ENCODE measurements around the gene AUH.
A peak's percentile ranks its signal among the peaks of the same experiment; 100 is the strongest.

Gene AUH

DNA sequence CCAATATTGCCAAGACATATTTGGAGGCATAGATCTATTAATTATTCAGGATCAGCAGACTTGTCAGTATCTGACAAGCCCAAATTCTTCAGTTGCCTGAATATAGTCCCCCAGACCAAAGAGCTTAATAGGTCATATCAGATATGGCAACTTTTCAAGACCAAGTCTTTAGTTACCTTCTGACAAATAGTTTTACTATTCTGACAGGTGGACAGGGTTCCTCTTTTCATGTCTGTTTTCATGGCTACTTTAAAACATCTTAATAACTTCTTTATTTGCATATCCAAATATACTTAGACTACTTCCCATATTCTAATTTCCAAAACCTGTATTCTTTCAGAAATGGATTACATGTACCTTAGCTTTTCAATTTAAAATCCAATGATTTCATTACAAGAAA, 65.4 kb downstream of the AUH start:
- no peak for DNase-seq (ENCODE audit: low read depth in 2 of 2)

DNA sequence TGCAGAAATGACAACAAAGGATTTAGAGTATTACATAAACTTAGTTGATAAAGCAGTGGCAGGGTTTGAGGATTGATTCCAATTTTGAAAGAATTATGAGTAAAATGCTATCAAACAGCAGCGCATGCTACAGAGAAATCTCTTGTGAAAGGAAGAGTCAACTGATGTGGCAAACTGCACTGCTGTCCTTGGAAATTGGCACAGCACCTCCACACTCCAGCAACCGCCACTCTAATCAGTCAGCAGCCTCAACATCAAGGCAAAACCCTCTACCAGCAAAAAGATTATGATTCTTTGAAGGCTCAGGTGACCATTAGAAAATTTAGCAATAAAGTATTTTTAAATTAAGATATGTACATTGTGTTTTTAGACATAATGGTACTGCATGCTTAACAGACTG, 66.4 kb downstream of the AUH start:
- no peak for DNase-seq (ENCODE audit: low read depth in 2 of 2)

DNA sequence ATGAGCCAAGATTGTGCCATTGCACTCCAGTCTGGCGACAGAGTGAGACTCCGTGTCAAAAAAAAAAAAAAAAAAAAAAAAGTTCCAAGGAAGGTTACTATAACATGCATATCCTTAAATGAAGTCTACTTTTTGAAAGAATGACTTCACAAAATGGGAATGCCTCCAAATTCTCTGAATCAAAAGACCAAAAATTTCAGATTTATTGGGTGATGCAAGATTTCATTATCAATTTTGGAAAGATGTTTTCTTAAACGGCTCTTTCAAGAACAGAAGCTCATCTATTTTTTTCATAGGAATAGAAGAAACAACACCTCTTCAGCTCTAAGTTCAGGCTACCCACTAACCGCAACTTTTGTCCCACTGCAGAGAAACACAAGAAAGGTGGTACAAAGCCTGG, 69.9 kb downstream of the AUH start:
- peak in 1 of 2 experiments; percentile 21 for DNase-seq (ENCODE audit: low read depth in 2 of 2)

DNA sequence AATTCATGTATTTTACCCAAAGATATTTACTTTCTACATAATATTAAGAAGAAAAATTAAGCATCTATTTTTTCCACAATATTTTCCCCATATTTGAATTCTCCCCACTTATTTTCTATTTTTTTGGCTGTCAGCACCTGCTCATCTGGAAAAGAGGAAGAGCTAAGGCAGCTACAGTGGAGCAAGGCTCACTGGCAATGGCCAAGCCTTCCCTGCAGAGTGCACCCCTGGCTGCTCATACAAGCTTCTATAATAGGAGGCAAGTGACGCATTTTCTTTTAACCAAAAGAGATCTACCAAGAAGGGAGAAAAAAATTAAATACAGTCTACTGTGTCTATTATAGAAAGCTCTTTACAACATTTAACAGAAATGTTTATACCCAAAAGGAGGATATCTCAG, 72.5 kb downstream of the AUH start:
- DNase-seq (ENCODE audit: low read depth in 2 of 2): no peak

- DNase-seq (ENCODE audit: low read depth in 2 of 2): no peak
These were observed 75.9 kb downstream of the AUH start for GRCh38 chr9:91285729-91286353.

DNA sequence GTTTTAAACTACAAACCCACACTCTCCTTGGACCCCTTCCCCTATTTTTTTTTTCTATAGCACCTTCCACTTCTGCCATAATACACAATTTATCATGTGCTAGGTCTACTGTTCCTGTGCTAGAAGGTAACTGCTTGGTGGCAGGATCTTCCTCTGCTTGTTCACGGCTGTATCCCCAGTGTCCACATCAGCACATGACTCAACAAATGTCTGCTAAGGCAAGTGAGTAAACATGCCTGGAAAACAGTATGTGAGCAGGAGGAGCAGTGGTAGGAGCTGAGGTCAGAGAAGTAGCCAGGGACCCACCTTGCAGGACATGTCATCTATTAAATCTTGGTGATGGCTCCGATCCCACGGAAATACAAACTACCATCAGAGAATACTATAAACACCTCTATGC, 79.4 kb downstream of the AUH start:
- DNase-seq (ENCODE audit: low read depth in 2 of 2): no peak

DNA sequence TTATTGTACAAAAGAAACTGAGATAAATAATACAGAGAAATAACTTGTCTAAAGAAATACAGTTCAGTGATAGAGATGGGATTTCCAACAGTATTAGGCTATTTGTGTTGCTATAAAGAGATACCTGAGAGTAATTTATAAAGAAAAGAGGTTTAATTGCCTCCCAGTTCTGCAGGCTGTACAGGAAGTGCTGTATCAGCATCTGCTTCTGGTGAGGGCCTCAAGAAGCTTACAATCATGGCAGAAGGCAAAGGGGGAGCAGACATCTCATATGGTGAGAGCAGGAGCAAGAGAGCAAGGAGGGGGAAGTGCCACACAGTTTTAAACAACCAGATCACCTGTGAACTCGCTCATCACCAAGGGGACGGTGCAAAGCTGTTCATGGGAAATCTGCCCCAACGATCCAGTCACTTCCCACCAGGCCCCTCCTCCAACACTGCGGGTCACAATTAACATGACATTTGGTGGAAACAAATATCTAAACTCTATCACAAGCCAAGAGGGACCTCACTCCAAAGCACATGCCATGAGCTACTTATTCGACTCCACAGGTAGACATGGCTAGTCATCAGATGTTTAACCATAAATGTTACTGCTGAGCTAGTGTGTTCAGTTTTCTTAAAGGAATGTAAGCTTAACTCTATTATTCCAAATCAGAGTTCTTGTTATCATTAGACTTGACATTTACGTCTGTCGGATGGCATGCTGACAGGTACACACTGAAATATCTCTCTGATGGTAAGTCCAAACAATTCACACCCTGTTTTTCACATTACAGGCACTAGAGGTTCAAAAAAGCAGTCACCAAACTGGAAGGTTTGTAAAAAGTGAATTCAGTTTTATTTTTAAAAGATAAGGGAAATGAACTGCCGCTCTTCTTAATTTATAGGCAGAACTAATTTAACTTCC, 82.2 kb downstream of the AUH start:
- no peak for DNase-seq (ENCODE audit: low read depth in 2 of 2)

GRCh38 chr9:91276513-91276912, 85.2 kb downstream of the AUH start:
- DNase-seq (ENCODE audit: low read depth in 2 of 2): no peak

GRCh38 chr9:91275655-91276054, 86.1 kb downstream of the AUH start:
- DNase-seq (ENCODE audit: low read depth in 2 of 2): no peak

GRCh38 chr9:91274949-91275492, 86.7 kb downstream of the AUH start:
- no peak for DNase-seq (ENCODE audit: low read depth in 2 of 2)

DNA sequence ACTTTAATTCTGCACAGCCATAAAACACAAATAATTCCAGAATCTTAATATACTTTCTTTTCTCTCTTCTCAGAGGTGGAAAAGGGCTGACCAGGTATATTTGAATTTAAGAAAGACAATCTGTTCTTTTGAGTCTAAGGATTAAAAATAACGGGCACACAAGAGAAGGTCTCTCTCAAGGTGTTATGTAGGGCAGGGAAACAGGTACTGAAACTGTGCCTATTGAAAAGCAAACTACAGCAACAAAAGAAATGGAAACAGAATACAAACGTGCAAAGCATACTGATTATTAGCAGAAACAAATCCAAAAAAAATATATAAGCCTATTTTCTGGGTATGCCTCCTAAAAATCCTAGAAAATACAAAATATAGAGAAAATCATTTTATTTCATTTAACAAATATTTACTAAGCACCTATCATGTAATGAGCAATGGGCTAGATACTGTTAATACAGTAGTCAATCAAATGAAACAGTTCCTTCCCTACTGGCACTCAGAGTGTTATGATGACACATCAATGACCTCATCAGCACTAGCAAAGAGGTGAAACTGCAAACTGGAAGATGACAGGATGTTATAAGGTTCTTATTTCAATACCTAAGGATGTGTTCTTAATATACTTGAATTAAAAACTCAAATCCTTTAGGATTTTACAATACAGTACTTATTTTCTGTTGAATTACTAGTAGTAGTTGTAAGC, 87.7 kb downstream of the AUH start:
- DNase-seq (ENCODE audit: low read depth in 2 of 2): no peak

GRCh38 chr9:91271156-91271555, 90.6 kb downstream of the AUH start:
- DNase-seq (ENCODE audit: low read depth in 2 of 2): no peak

GRCh38 chr9:91269907-91270491, 91.7 kb downstream of the AUH start:
- no peak for DNase-seq (ENCODE audit: low read depth in 2 of 2)

GRCh38 chr9:91266448-91266847, 95.3 kb downstream of the AUH start:
- no peak for DNase-seq (ENCODE audit: low read depth in 2 of 2)

- DNase-seq (ENCODE audit: low read depth in 2 of 2): no peak
These were observed 96.2 kb downstream of the AUH start for GRCh38 chr9:91265514-91265913.

- no peak for DNase-seq (ENCODE audit: low read depth in 2 of 2)
These were observed 100.3 kb downstream of the AUH start for GRCh38 chr9:91261417-91261816.

GRCh38 chr9:91259162-91259561, 102.6 kb downstream of the AUH start:
- DNase-seq (ENCODE audit: low read depth in 2 of 2): no peak

GRCh38 chr9:91258451-91258850, 103.3 kb downstream of the AUH start:
- DNase-seq (ENCODE audit: low read depth in 2 of 2): no peak

DNA sequence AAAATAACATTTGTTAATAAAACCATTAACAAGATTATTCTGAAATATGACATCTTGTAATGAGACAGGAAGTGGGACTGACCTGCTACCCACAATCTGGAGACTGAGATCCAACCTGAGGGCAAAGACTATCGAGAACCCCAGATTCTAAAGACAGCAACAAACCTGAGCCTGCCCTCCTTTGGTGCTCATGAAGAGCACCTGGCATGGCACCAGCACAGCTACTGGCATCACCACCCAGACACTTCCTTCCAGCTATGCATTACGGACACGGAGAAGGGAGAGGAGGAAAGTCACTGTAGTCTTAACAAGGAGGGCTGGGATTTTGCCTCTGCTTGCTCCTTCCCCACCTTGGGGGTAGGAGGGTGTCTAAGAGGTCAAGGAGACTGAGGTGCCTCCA, 105.5 kb downstream of the AUH start:
- DNase-seq (ENCODE audit: low read depth in 2 of 2): no peak

DNA sequence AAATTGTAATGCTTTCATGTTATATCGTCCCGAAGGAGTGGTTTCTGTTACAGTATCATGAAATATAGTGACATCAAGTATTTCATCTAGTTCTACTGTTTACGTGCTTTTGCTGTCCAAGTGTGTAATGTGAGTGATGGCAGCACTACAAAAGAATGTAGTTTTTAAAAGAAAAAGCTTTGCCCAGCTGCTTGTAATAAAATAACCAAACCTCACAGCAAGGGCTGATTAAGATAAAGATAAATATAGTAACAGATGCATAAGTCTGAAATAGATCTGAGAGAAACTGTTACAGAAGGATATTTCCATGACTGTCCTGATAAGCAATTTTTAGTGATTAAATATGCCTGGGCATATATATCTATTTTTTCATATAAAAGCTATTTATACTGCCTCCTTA, 106.4 kb downstream of the AUH start:
- DNase-seq (ENCODE audit: low read depth in 2 of 2): peak; percentile 74

GRCh38 chr9:91253488-91253887, 108.2 kb downstream of the AUH start:
- no peak for DNase-seq (ENCODE audit: low read depth in 2 of 2)

DNA sequence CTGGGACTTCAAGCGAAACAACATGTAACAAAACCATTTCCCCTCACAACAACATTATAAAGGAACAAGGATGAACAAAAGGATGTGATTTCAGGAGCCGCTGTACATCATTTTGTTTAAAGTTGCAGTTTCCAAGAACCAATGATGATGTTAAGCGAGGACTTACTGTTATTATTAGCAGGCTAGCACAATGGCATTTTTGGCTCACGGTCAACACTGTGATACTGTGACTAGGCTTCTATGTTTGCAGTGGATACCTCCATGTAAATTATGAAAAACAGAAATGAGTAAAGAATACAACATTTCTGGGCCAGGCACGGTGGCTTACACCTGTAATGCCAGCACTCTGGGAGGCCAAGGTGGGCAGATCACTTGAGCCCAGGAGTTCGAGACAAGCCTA, 113.0 kb downstream of the AUH start:
- DNase-seq (ENCODE audit: low read depth in 2 of 2): no peak
